Upper lobe of left lung (tissue), 6 donors: ENCODE measurements around the gene CYBA. TPM values are rescaled to one million over a fixed set of nuclear protein-coding genes. Genes with fewer than 3 reads are reported as not detected.

ENCODE experiments used
- ATAC-seq, 2 donors: fragments of 200-7000 bp; cut with Tn5 transposase; one replicate each; pipeline ENCODE4 v1.9.1; 2022; ENCODE audit warnings: mild to moderate bottlenecking in 2 of 2, moderate library complexity in 2 of 2; ENCODE audit not compliant: low FRiP score in 2 of 2
- DNase-seq, 2 donors: peaks; one replicate each; pipeline ENCODE4 v3.0.0-alpha.2; 2019 to 2020
- H3K27ac ChIP-seq, 4 donors: fragments of 200-600 bp; sonication (generic); one replicate each; pipeline ENCODE4 v1.5.1; 2016 to 2019
- H3K27me3 ChIP-seq, 4 donors: fragments of 200-600 bp; sonication (generic); one replicate each; pipeline ENCODE4 v1.5.1; 2017 to 2019
- H3K36me3 ChIP-seq, 4 donors: fragments of 200-600 bp; sonication (generic); one replicate each; pipeline ENCODE4 v1.5.1; 2016 to 2019
- H3K4me1 ChIP-seq, 4 donors: fragments of 200-600 bp; sonication (generic); one replicate each; pipeline ENCODE4 v1.5.1; 2018 to 2019
- H3K4me3 ChIP-seq, 4 donors: fragments of 200-600 bp; sonication (generic); one replicate each; pipeline ENCODE4 v1.5.1; 2017 to 2019; ENCODE audit warnings: mild to moderate bottlenecking in 2 of 4, moderate library complexity in 1 of 4
- H3K9me3 ChIP-seq, 4 donors: fragments of 200-600 bp; sonication (generic); one replicate each; pipeline ENCODE4 v1.5.1; 2018 to 2019
- EP300 ChIP-seq, 4 donors: sonication (generic); formaldehyde crosslinking; IDR thresholded peaks; one replicate each; pipeline ENCODE4 v1.5.1; 2017; ENCODE audit warnings: antibody characterized with exemption in 4 of 4, control low read depth in 2 of 4
- POLR2A ChIP-seq, 4 donors: fragments of 450-650 bp; IDR thresholded peaks; one replicate each; pipeline ENCODE4 v1.5.1; 2016 to 2017; ENCODE audit warnings: antibody characterized with exemption in 4 of 4, mild to moderate bottlenecking in 2 of 4
- POLR2AphosphoS5 ChIP-seq, 2 donors: sonication (generic); formaldehyde crosslinking; IDR thresholded peaks; one replicate each; pipeline ENCODE4 v1.5.1; 2017; ENCODE audit warnings: antibody characterized with exemption in 2 of 2
- WGBS, 2 donors: methylation state at CpG; one replicate each; pipeline ENCODE4 v1.1.5; 2017 to 2018; 5-methylcytosine and 5-hydroxymethylcytosine counted together
- total RNA-seq, 6 donors: library from RNA; depleted of rRNA in 4 of 6; stranded (reverse); fragments of >200 nt in 4 of 6; gene quantifications; one replicate each; pipeline versions ENCODE4 v1.1.0 to v1.2.1, GENCODE V29; 2016 to 2021
- TF ChIP-seq, protein P1 (sequence below), 6 experiments: fragments of 450-650 bp in 4 of 6; fragments of 200-600 bp in 2 of 6; sonication (generic) in 2 of 6; IDR thresholded peaks; one replicate each; pipeline ENCODE4 v1.5.1; 2016 to 2019; ENCODE audit warnings: antibody characterized with exemption in 6 of 6
- donor health status: DM: no; HTN: no; CAD: no; lungs with moderate emphysema.
- donor health status: DM: no; HTN: yes; CAD: no; lungs with severe emphysema.

CYBA gene
- total RNA-seq, 6 donors from 2014 or later: 213 to 472 (median 322) TPM

GRCh38 chr16:88653101-88653500 is 2.2 kb upstream of the CYBA start:
- TF ChIP-seq POLR2A (IDR thresholded peaks at IDR 0.05) (no peak), EP300 (IDR thresholded peaks at IDR 0.05) (no peak), POLR2AphosphoS5 (IDR thresholded peaks at IDR 0.05) (no peak)
- TF ChIP-seq, protein P1, sequence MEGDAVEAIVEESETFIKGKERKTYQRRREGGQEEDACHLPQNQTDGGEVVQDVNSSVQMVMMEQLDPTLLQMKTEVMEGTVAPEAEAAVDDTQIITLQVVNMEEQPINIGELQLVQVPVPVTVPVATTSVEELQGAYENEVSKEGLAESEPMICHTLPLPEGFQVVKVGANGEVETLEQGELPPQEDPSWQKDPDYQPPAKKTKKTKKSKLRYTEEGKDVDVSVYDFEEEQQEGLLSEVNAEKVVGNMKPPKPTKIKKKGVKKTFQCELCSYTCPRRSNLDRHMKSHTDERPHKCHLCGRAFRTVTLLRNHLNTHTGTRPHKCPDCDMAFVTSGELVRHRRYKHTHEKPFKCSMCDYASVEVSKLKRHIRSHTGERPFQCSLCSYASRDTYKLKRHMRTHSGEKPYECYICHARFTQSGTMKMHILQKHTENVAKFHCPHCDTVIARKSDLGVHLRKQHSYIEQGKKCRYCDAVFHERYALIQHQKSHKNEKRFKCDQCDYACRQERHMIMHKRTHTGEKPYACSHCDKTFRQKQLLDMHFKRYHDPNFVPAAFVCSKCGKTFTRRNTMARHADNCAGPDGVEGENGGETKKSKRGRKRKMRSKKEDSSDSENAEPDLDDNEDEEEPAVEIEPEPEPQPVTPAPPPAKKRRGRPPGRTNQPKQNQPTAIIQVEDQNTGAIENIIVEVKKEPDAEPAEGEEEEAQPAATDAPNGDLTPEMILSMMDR (IDR thresholded peaks at IDR 0.05): no peak
- Histone ChIP-seq H3K4me3 (no peak overlapping the region), H3K27me3 (no peaks in the 10 kb centered on the region), H3K36me3 (peaks cover 0 to 52% (median 42%) of the 10 kb centered on the region in 4 donors), H3K4me1 (peaks cover 16 to 36% (median 25%) of the 10 kb centered on the region in 4 donors), H3K27ac (peak overlapping the region in 1 of 4 donors; percentile 96), H3K9me3 (no peaks in the 10 kb centered on the region)
- ATAC-seq (no peak), DNase-seq (peak in 1 of 2 donors; percentile 71)
- WGBS, 2 donors: 83 to 90% methylated on average over 13 of the region's 13 CpGs

GRCh38 chr16:88652762-88653063 is 1.9 kb upstream of the CYBA start:
- Histone ChIP-seq H3K4me3 (no peak overlapping the region), H3K9me3 (no peaks in the 10 kb centered on the region), H3K36me3 (peaks cover 0 to 52% (median 39%) of the 10 kb centered on the region in 4 donors), H3K27me3 (no peaks in the 10 kb centered on the region), H3K27ac (peak overlapping the region in 3 of 4 donors; percentile 88 to 97 (median 96)), H3K4me1 (peaks cover 16 to 40% (median 27%) of the 10 kb centered on the region in 4 donors)
- ATAC-seq: no peak
- 92% methylated on average over 5 of the region's 8 CpGs; no CpG with 5 or more reads in 1 of the 2 donors for WGBS, 2 donors
- TF ChIP-seq EP300 (IDR thresholded peaks at IDR 0.05): no peak
- TF ChIP-seq, protein P1 (IDR thresholded peaks at IDR 0.05): no peak
- no peak for TF ChIP-seq POLR2A (IDR thresholded peaks at IDR 0.05)
- TF ChIP-seq POLR2AphosphoS5 (IDR thresholded peaks at IDR 0.05): no peak
- peak in 1 of 2 donors; percentile 73 for DNase-seq

DNA sequence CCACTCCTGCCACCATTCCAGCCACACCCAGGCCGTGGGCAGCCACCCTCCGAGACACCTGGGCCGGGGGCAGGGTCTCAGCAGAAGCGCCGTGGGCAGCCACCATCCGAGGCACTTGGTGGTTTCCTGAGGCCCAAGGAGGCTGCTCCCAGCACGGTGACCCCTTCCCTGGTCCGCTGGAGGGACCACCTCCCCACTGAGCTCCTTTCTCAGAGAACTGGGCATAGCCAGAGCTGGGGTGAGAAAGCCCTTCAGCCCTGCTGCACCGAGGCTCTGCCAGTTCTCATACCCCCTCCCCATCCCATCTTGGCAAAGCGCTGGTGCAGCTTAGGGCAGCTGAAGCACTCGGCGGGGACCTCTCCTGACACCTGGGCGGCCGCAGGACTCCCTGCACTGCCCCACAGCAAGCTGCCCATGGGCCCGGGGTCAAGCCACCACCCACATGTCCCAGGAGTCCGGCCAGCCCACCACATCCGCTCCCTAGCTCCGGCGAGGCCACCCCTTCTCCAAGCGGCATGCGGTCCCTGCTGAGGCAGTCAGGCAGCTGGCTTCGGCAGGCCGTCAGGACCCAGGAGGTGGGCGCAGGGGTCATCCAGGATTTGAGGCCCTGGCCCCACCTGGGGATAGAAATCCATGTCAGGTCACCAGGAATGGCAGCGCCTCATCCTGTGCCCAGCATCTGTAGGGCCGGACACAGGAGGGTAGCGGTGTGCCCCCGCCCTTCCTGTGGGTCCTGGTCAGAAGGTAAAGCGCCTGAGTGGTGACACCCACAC is 1.3 kb upstream of the CYBA start:
- ATAC-seq: no peak

GRCh38 chr16:88651276-88651988 is 579 bp upstream of the CYBA start:
- peak; percentile 28 to 62 for ATAC-seq
- Histone ChIP-seq H3K27me3 (no peaks in the 10 kb centered on the region), H3K4me3 (peak overlapping the region in 3 of 4 donors; percentile 82 to 91 (median 90)), H3K36me3 (peaks cover 0 to 40% (median 32%) of the 10 kb centered on the region in 4 donors), H3K4me1 (peaks cover 16 to 47% (median 28%) of the 10 kb centered on the region in 4 donors), H3K27ac (peak overlapping the region; percentile 87 to 97 (median 92)), H3K9me3 (no peaks in the 10 kb centered on the region)
- TF ChIP-seq, protein P1 (IDR thresholded peaks at IDR 0.05): no peak
- TF ChIP-seq POLR2AphosphoS5 (IDR thresholded peaks at IDR 0.05): peak; percentile 76 to 86
- peak in 2 of 4 donors; percentile 13 to 87 for TF ChIP-seq EP300 (IDR thresholded peaks at IDR 0.05)
- TF ChIP-seq POLR2A (IDR thresholded peaks at IDR 0.05): peak in 1 of 4 donors; percentile 44
- 42% methylated on average over 22 of the region's 24 CpGs; no CpG with 5 or more reads in 1 of the 2 donors for WGBS, 2 donors
- DNase-seq: peak; percentile 83 to 87

More for the DNA sequence above, 1.3 kb upstream of the CYBA start:
- 76 to 86% methylated on average over 6 to 23 of the region's 29 CpGs for WGBS, 2 donors
- H3K27ac ChIP-seq: peak overlapping the region; percentile 87 to 97 (median 92)
- no peaks in the 10 kb centered on the region for H3K9me3 ChIP-seq
- peaks cover 16 to 44% (median 28%) of the 10 kb centered on the region in 4 donors for H3K4me1 ChIP-seq
- peak in 1 of 2 donors; percentile 79 for DNase-seq
- H3K27me3 ChIP-seq: no peaks in the 10 kb centered on the region
- peaks cover 0 to 47% (median 35%) of the 10 kb centered on the region in 4 donors for H3K36me3 ChIP-seq
- H3K4me3 ChIP-seq: no peak overlapping the region
- TF ChIP-seq POLR2A (IDR thresholded peaks at IDR 0.05) (no peak), EP300 (IDR thresholded peaks at IDR 0.05) (no peak), POLR2AphosphoS5 (IDR thresholded peaks at IDR 0.05) (no peak)
- TF ChIP-seq, protein P1 (IDR thresholded peaks at IDR 0.05): no peak
